Suppressor macrophage (primary cell): ENCODE results near the gene RASD1.
A peak's percentile ranks its signal among the peaks of the same experiment; 100 is the strongest.
"Not testable (repeated sequence)": the region's sequence is repeated elsewhere in the genome, so short reads cannot be mapped to it uniquely, and the experiment has no call there.

ENCODE experiments used
- DNase-seq, 4 experiments: peaks; one replicate each; pipeline ENCODE4 v3.0.0-alpha.2; 2020 to 2022

Gene RASD1

GRCh38 chr17:17495536-17496188, 533 bp downstream of the RASD1 start:
- peak in 3 of 4 experiments; percentile 26 to 39 (median 36) for DNase-seq

- DNase-seq, result peak; percentile 23 to 65 (median 41)
These were observed 1.2 kb downstream of the RASD1 start for GRCh38 chr17:17494870-17495535.

DNA sequence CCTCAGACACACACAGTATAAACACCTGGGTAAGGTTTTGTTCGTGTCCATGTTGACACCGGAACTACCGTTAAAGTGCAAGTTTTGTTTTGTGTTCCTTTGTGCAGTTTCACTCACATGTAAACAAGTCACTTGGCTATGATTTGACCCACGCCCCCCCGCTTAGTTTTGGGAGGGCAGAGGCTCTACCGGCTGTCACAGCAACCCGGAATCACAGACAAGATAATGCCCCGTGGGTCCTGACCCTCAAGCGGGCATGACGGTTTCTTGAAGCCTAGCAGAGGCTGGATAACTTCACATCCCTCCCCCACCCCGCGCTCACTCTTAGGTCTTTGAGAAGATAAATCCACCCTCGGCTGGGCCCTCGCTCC, 1.7 kb downstream of the RASD1 start:
- DNase-seq, result no peak

GRCh38 chr17:17493986-17494466, 2.2 kb downstream of the RASD1 start:
- DNase-seq, result no peak

DNA sequence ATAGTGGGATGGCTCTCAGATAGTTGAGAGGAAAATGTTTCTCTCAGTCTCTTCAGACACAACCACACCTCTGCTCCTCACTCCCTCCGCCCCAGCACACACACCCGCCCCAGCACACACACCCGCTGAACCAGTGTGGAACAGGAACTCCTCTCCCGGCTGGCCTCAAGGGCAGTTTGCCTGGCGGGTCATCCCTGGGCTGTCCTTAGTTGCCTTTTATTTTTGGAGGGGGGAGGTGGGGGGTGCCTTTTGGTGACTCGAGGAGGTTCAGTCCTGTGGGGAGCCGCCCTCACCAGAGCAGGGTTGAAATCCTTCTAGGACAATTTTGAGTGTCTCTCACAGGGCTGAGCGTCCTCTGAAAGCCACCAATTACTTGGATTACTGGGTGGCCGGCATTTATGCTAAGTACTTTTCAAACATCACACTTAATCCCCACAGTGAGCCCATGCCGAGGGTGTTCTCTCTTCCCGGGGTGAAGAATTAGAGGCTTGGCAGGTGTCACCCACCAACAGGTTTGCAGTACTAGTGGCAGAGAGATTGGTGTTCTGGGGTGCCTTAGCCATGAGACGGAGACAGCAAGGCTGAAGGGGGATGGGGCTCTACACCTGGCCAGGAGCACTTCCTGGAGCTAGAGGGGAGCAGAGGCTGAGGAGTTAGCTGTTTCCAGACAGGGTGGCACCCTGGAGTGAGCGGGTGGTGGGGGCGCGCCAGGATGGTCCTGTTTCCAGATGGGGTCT, 2.8 kb downstream of the RASD1 start:
- DNase-seq, result peak in 2 of 4 experiments; percentile 28 to 48

- DNase-seq, result no peak
These were observed 3.6 kb downstream of the RASD1 start for GRCh38 chr17:17492571-17492970.

DNA sequence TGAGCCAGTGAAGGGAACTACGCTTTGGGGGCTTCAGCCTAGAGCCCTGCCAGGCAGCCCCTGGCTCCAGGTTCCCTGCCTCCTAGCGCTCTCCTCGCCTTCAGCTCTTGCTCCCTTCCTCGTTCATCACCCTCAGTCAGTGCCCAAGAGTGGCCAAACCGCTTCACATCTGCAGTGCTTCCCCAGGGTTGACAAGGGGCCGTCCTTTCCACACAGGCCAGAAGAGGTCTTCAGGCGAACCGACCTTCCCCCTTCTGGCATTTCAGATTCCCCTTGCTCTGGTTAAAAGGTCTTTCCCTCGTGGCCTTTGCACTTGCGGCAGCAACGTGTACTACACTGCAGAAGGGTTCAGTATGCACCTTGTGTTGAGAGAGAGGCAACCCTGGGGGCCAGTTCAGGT, 4.1 kb downstream of the RASD1 start:
- DNase-seq, result no peak

DNA sequence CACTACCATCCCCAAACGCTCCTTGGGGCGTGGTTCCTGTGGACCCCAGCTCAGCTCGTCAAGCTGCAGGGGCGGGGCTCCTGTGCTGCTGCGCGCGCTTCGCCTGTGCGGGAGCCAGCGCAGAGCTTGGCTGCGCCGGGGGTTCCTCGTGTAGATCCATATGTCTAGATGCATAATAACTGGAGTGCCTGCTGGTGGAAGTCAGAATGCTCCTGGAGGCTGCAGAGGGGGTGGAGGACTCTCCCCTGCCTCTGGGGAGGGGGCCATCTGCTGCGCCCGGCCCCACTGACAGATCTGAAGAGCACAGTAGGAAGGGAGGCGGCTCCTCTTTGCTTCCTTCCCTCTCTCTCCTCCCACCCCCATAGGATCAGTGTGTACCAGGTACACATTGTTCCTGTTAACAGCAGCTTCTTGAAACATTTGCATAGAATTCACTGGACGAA, 4.6 kb downstream of the RASD1 start:
- no peak for DNase-seq

DNA sequence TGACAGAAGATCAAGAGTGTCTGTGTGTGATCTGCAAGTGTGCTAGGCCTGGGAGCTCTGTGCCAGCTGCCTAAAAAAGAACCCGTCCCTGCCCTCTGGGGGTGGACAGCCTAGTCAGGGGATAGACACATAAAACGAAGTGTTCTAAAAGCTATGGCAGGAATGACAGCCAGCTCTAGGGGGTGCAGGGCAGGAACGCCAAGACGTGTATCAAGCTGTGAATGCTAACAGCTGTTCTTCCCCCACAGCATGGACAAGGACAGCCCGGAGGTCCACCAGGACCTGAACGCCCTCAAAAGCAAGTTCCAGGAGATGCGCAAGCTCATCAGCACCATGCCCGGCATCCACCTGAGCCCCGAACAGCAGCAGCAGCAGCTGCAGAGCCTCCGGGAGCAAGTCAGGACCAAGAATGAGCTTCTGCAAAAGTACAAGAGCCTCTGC, 5.1 kb downstream of the RASD1 start:
- no peak for DNase-seq

DNA sequence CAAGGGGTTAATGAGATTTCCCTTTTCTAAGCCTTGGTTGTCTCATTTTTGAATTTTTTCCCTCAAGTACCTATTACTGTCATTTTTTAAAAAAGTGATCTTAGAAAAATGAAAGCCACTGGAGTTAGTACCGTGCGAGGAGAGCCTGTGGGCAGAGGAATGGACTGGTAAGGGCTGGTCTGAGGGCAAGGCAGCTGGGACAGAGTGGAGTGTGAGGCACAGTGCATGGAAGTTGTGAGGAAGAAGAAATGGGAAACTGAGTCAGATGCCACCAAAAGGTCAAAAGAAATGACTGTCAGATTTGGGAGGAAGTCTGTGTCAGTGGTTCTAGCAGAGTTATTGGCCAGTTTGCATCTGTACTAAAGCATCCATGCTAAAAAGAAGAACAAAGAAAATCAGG, 8.2 kb downstream of the RASD1 start:
- no peak for DNase-seq

GRCh38 chr17:17486416-17486815, 9.8 kb downstream of the RASD1 start:
- DNase-seq, result not testable (repeated sequence)

GRCh38 chr17:17485420-17485819, 10.8 kb downstream of the RASD1 start:
- DNase-seq, result no peak

- DNase-seq, result peak; percentile 23 to 57 (median 44)
These were observed 11.7 kb downstream of the RASD1 start for GRCh38 chr17:17484451-17484899.

- DNase-seq, result no peak
These were observed 14.3 kb downstream of the RASD1 start for GRCh38 chr17:17481860-17482259.

- no peak for DNase-seq
These were observed 15.5 kb downstream of the RASD1 start for GRCh38 chr17:17480593-17481148.

- no peak for DNase-seq
These were observed 17.0 kb downstream of the RASD1 start for GRCh38 chr17:17479209-17479608.

- DNase-seq, result peak; percentile 96 to 98 (median 98)
These were observed 19.2 kb downstream of the RASD1 start, which contains the start of gene MED9 for GRCh38 chr17:17476865-17477467. MED9 (plus strand) TSS chr17:17477000; CDS start chr17:17477042, 42 bp downstream.

- no peak for DNase-seq
These were observed 21.9 kb downstream of the RASD1 start for GRCh38 chr17:17474341-17474740.

- DNase-seq, result no peak
These were observed 23.8 kb downstream of the RASD1 start for GRCh38 chr17:17472333-17472920.

- DNase-seq, result peak in 2 of 4 experiments; percentile 45 to 48
These were observed 26.2 kb downstream of the RASD1 start for GRCh38 chr17:17469996-17470395.

GRCh38 chr17:17469358-17469757, 26.8 kb downstream of the RASD1 start:
- no peak for DNase-seq
